PC-9 (cell line): ENCODE data around the gene FNDC3B. TPM values are rescaled to one million over a fixed set of nuclear protein-coding genes. Genes with fewer than 3 reads are reported as not detected.

Experiments
- BruUV-seq: library from RNA; stranded (reverse); fragments of 400-500 nt; replicated peaks from 2 replicates; lab custom pipeline; 2021; lab: Mats Ljungman, UMichigan
- CTCF ChIA-PET: fragments of 300-600 bp; sonication (Branson Sonifier 250); formaldehyde crosslinking; loops from one replicate; lab custom pipeline; 2022; ENCODE audit warnings: antibody characterized with exemption; lab: Charles Lee
- POLR2A ChIA-PET: fragments of 300-600 bp; sonication (Branson Sonifier 250); formaldehyde crosslinking; loops from one replicate; lab custom pipeline; 2022; ENCODE audit warnings: antibody characterized with exemption; ENCODE audit not compliant: unreplicated experiment; lab: Charles Lee
- DNase-seq, 2 experiments: peaks; one replicate each; pipeline versions ENCODE4 v3.0.0 to v3.0.0-alpha.2; 2015 to 2022; ENCODE audit warnings: mixed read lengths in 1 of 2
- H2AFZ ChIP-seq: fragments of 200-600 bp; sonication (generic); 2 replicates; pipeline ENCODE4 v1.8.1; 2017; ENCODE audit warnings: antibody characterized with exemption
- H3F3A ChIP-seq: fragments of 200-600 bp; sonication (generic); 2 replicates; pipeline ENCODE4 v1.8.1; 2017; ENCODE audit warnings: antibody characterized with exemption, mild to moderate bottlenecking, low read depth; ENCODE audit not compliant: insufficient read depth
- H3K27ac ChIP-seq: fragments of 200-600 bp; sonication (generic); 2 replicates; pipeline ENCODE4 v1.6.1; 2016; ENCODE audit warnings: mixed run types
- H3K27me3 ChIP-seq: fragments of 200-600 bp; sonication (generic); 2 replicates; pipeline ENCODE4 v1.6.1; 2016; ENCODE audit warnings: low read depth, mixed run types; ENCODE audit not compliant: insufficient read depth
- H3K36me3 ChIP-seq: fragments of 200-600 bp; sonication (generic); 2 replicates; pipeline ENCODE4 v1.6.1; 2016; ENCODE audit warnings: low read depth, mixed run types
- H3K4me1 ChIP-seq: fragments of 200-600 bp; sonication (generic); replicated peaks from 2 replicates; pipeline ENCODE4 v1.6.1; 2016; ENCODE audit warnings: mixed run types; ENCODE audit not compliant: insufficient read depth
- H3K4me2 ChIP-seq: fragments of 200-600 bp; sonication (generic); 2 replicates; pipeline ENCODE4 v1.6.1; 2017; ENCODE audit warnings: mixed run types
- H3K4me3 ChIP-seq: fragments of 200-600 bp; sonication (generic); 2 replicates; pipeline ENCODE4 v1.6.1; 2016; ENCODE audit warnings: mixed run types
- H3K79me2 ChIP-seq: fragments of 200-600 bp; sonication (generic); 2 replicates; pipeline ENCODE4 v1.6.1; 2017; ENCODE audit warnings: low read depth, mixed run types
- H3K9me2 ChIP-seq: fragments of 200-600 bp; sonication (generic); 2 replicates; pipeline ENCODE4 v1.8.1; 2017; ENCODE audit warnings: mild to moderate bottlenecking; ENCODE audit not compliant: insufficient read depth
- H3K9me3 ChIP-seq: fragments of 200-600 bp; sonication (generic); 2 replicates; pipeline ENCODE4 v1.8.1; 2016; ENCODE audit warnings: low read depth; ENCODE audit not compliant: insufficient read depth
- H4K20me1 ChIP-seq: fragments of 200-600 bp; sonication (generic); 2 replicates; pipeline ENCODE4 v1.8.1; 2017; ENCODE audit not compliant: insufficient read depth
- CTCF ChIP-seq: fragments of 200-600 bp; sonication (generic); conservative IDR thresholded peaks from 2 replicates; pipeline ENCODE4 v1.6.1; 2017; ENCODE audit warnings: mixed run types, antibody characterized with exemption, mild to moderate bottlenecking, moderate library complexity
- EZH2 ChIP-seq: fragments of 200-600 bp; sonication (generic); IDR thresholded peaks from 2 replicates; pipeline ENCODE4 v1.8.0; 2017; ENCODE audit warnings: antibody characterized with exemption, low read depth
- intact Hi-C: fragments of 100-400 bp; cut with micrococcal nuclease; formaldehyde crosslinking; loops from one replicate; pipeline ENCODE4 v1.10.0; 2022; ENCODE audit not compliant: unreplicated experiment
- total RNA-seq: library from RNA; stranded (reverse); gene quantifications from 2 replicates; pipeline ENCODE4 v1.2.3, GENCODE V29; 2021

FNDC3B gene
- total RNA-seq, 1 experiment from 2014 or later, result 106 TPM

DNA sequence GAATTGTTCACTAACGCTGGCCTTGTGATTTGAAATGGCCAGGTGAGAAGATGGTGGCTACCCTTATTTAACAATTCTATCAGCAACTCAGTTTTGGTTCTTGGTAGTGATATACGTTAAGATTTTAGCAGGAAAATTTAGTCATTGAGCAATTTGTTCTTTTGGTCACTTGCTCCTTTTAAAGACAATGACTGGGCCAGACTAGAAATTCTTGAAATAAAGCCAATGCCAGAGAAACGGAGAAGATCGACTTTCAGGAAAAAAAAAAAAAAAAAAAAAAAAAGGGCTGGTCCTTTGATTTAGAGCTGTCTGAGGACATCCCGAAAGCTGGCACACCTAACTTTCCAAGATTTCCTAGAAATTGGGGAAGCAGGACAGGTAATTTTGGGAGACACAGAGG is 178.5 kb downstream of the FNDC3B start:
- H3K79me2 ChIP-seq, result peaks cover 100% of the 10 kb centered on the region
- H3K36me3 ChIP-seq, result peaks cover 42% of the 10 kb centered on the region
- peaks cover 80% of the 10 kb centered on the region for H3K4me1 ChIP-seq
- no peaks in the 10 kb centered on the region for H3K9me2 ChIP-seq
- POLR2A ChIA-PET, result interaction anchor here (0.7 kb wide), 3 partner anchors 30 to 176 kb away, joined by 3 to 6 read pairs (median 3); no protein-coding TSS in a partner anchor
- H3F3A ChIP-seq, result peaks cover 87% of the 10 kb centered on the region
- H3K4me3 ChIP-seq, result no peak overlapping the region
- TF ChIP-seq CTCF, result no peak
- TF ChIP-seq EZH2, result no peak
- H3K9me3 ChIP-seq, result peaks cover 2% of the 10 kb centered on the region; the same call in 1 of the 2 replicates
- intact Hi-C loops, result no loop called here
- DNase-seq, result peak in 1 of 2 experiments; percentile 72
- H3K27me3 ChIP-seq, result no peaks in the 10 kb centered on the region
- no TSS peak for BruUV-seq
- CTCF ChIA-PET, result interaction anchor here (0.6 kb wide), 4 partner anchors 114 to 384 kb away, joined by 3 to 13 read pairs (median 5); no protein-coding TSS in a partner anchor
- H2AFZ ChIP-seq, result no peak overlapping the region
- peak overlapping the region; percentile 45 for H3K27ac ChIP-seq
- H3K4me2 ChIP-seq, result peak overlapping the region; percentile 26; the same call in 1 of the 2 replicates
- H4K20me1 ChIP-seq, result peaks cover 91% of the 10 kb centered on the region

GRCh38 chr3:172218350-172219323 is 179.3 kb downstream of the FNDC3B start:
- ChIA-PET CTCF (interaction anchor here (0.6 kb wide), 4 partner anchors 113 to 385 kb away, joined by 3 to 13 read pairs (median 5); no protein-coding TSS in a partner anchor), POLR2A (interaction anchor here (0.7 kb wide), 1 partner anchor 49 kb away, joined by 3 read pairs; no protein-coding TSS in a partner anchor)
- Histone ChIP-seq H3K4me3 (no peak overlapping the region), H3K27ac (peak overlapping the region; percentile 45), H4K20me1 (peaks cover 91% of the 10 kb centered on the region), H3K9me3 (peaks cover 2% of the 10 kb centered on the region; the same call in 1 of the 2 replicates), H3K9me2 (no peaks in the 10 kb centered on the region), H3K79me2 (peaks cover 100% of the 10 kb centered on the region), H2AFZ (no peak overlapping the region), H3K27me3 (no peaks in the 10 kb centered on the region), H3K4me1 (peaks cover 73% of the 10 kb centered on the region), H3K4me2 (0 out of 2 replicates have a peak overlapping the region, but pooled peaks have one; percentile 10), H3F3A (peaks cover 87% of the 10 kb centered on the region), H3K36me3 (peaks cover 43% of the 10 kb centered on the region)
- peak in 1 of 2 experiments; percentile 65 for DNase-seq
- TF ChIP-seq CTCF (no peak), EZH2 (no peak)
- BruUV-seq, result no TSS peak
- intact Hi-C loops, result no loop called here

- Histone ChIP-seq H3K9me3 (peaks cover 2% of the 10 kb centered on the region; the same call in 1 of the 2 replicates), H3F3A (peaks cover 87% of the 10 kb centered on the region), H3K4me2 (no peak overlapping the region), H3K9me2 (no peaks in the 10 kb centered on the region), H3K79me2 (peaks cover 100% of the 10 kb centered on the region), H3K27me3 (no peaks in the 10 kb centered on the region), H3K36me3 (peaks cover 43% of the 10 kb centered on the region), H3K4me1 (peaks cover 63% of the 10 kb centered on the region), H3K4me3 (no peak overlapping the region), H2AFZ (no peak overlapping the region), H3K27ac (no peak overlapping the region; the same call in 1 of the 2 replicates), H4K20me1 (peaks cover 90% of the 10 kb centered on the region)
- DNase-seq, result no peak
- ChIA-PET POLR2A (no interaction called here), CTCF (no interaction called here)
- BruUV-seq, result no TSS peak
- intact Hi-C loops, result no loop called here
- TF ChIP-seq CTCF (no peak), EZH2 (no peak)
Observed at GRCh38 chr3:172219750-172220149, 180.4 kb downstream of the FNDC3B start.
